ENCODE data around the gene PAM16.
A peak's percentile ranks its signal among the peaks of the same experiment; 100 is the strongest.

The PAM16 gene

DNA sequence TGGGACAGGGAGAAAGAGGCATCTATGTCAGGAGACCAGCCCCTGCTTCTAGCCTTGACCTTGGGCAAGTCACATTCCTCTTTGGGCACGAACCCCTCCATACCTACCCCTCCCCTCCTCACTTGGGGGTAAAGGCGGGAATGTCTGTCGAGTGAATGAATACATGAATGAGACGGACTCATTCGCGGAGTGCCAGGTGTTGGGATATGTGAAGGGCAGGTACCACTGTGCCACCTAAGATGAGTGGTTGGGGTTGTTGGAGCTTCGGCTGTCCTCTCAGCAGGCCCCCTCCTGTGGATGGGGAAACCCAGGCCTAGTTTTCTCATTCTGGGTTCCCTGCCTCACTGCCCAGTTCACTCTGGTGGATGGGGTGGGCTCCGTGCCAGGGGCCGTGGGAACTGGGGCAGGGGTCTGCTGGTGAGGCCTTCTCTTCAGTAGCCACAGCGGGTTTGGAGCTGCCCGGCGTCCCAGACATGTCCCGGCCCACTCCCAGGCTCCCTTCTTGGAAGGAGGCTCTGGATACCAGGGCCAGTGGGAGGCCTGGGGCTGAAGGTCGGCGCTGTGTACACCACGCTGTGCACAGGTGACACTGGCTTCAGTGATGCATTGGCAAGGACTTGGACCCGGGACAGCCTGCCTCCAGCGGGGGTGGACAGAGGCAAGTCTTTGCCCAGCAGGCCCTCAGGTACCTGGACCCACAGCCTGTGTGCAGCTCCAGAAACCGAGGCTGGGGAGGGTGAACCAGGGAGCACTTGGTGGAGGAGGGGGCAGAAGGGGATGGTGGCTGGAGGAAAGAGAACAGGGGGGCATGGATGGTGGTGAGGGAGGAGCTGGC is 29.6 kb downstream of the PAM16 start:
- FAIRE-seq: no peak
- DNase-seq (ENCODE audit: low spot score): no peak

DNA sequence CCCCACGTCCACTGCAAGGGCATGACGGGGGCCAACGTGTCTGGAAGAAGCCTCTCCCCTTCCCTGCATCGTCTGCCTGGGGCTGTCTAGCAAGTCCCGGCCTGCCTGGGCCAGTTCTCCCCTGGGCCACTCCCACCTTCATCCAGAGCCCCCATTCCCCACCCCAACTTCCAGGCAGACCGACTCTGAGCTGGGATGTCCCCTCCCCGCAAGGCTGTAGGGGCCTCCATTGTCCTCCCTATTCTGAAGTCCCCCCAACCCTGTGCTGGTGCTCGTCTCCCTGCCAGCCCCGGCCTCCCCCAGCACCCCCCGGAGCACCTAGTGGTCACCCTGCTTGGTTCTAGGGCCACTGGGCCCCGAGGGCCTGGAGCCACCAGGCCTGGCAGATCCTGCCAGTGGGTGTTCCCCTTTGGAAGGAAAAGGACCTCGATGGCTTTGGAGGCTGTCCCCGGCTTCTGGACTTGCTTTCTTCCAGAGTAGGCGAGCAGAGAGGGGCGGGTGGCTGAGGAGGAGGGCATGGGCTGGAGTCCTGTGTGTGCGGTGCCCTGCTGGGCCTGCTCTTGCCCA is 30.5 kb downstream of the PAM16 start:
- no peak for FAIRE-seq

DNA sequence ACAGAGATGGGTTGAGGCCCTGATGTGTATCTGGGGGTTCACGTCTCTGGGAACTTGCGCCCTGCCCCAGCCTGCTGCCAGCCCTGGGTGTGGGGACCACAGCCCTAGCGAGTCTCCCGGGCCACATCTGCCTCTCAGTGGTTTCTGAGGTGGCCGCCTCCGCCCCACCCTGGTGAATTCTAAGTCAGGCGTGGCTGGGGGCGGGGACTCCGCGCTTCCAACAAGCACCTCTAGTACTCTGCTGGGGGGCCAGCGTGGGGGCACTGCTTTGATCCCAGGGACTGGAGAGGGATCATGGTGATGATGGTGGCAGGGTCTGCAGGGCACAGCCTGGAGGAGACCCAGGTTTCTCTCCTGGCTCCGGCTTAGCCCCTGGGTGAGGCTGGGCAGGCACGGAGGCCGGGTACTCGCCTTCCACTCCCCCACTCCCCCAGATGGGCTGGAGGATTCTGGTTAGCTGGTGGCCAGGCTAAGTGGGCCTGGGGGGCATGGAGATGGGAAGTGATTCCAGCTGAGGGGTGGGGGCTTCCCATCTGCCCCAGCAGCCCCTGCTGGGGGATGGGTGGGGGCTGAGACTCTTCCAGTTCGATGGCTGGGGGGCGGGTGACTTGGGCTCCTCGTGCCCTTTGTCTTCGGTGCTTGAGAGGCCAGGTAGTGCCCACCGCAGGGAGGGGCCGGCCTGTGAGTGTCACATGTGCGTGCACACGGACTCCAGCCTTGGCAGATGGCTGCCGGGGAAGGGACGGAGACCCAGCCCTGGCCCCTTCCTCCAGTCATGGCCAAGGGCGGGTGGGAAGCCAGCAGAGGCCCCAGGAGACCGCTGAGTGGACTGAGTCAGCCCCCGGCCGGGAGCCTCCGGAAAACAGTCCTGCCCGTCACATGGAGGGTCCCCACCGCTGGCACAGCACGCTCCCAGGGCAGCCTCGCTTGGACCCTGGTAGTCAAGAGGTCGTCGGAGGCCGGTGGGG is 31.4 kb downstream of the PAM16 start:
- FAIRE-seq (no peak), DNase-seq (ENCODE audit: low spot score) (no peak)

More for the DNA sequence above, 30.5 kb downstream of the PAM16 start:
- no peak for DNase-seq (ENCODE audit: low spot score)

DNA sequence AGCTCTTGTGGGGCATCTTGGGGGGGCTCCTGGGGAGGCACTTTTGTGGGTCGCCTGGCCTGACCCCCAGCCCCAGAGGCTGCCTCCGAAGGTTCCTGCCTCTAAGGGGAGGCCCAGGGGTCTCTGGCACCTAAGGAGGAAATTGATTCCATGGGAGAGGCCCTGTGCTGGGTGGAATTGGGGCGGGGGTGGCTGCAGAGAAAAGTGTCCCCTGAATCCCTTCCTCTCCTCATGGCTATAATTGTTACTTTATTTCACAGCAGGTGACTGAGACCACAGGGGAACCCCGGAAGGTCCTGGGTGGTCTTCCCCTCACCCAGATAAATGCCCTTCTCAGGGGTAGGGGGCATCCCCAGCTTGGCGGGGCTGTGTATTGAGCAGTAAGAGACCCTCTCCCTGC is 32.2 kb downstream of the PAM16 start:
- FAIRE-seq: no peak
- DNase-seq (ENCODE audit: low spot score): no peak

DNA sequence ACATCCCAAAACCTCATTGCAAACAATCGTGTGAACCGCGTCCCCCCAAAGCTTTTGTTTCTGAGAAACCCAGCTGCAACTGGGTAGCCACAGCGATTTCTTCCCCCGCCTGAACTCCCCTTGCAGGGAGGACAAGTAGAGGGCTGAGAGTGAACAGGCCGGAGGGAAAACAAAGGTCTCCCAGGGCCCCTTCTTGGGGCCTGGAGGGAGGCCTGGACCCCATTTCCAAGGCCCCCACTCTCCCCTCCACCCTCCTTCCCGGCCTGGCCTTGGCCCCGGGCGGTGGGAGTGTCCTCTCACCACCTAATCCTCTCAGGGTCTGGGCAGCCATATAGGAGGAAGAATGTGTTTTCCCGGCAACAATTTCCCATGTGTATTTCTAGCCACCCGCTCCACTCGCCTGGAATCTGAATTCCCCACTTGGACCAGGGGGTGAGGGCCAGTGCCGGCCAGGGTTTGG is 32.6 kb downstream of the PAM16 start:
- FAIRE-seq (no peak), DNase-seq (ENCODE audit: low spot score) (no peak)

DNA sequence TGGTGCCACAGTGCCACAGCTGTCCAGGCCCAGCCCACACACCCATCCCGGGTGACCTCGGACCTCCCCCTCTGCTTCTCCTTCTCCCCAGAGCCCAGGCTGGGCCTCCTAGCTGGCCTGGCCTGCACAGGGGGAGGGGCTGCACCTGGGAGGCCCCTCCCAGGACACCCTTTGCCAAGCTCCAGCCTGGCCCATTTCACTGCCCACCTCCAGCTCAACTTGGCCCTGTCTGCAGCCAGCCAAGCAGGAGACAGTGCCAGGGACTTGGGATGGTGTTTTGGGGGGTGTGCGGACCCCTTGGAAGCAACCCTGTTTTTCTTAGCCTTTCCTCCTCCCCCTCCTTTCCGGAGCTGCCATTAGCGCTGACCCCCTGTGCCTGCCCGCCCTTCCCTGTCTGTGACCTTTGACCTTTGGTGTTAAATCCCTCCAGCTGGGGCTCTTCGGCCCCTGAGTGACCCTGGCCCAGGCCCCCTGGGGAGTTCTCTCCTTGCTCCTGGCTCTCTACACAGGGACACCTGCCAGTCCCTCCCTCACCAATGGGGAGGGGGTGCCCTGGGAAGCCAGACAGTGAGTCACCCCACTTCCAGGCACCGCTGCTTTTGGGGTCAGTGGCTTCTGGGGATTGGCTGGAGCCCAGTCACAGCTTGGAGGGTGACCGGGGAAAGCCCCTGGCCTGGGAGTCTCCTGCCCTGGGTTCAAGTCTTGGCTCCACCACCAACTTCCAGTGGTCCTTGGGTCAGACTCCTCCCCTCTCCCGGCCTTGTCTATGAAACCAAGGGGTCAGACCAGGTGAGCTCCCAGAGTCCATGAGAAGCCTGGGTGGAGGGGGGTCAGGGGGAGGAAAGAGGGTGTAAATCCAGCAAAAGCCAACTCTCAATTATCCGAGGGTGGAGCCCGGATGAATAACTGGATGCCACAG is 33.3 kb downstream of the PAM16 start:
- DNase-seq (ENCODE audit: low spot score): peak; percentile 45
- no peak for FAIRE-seq

DNA sequence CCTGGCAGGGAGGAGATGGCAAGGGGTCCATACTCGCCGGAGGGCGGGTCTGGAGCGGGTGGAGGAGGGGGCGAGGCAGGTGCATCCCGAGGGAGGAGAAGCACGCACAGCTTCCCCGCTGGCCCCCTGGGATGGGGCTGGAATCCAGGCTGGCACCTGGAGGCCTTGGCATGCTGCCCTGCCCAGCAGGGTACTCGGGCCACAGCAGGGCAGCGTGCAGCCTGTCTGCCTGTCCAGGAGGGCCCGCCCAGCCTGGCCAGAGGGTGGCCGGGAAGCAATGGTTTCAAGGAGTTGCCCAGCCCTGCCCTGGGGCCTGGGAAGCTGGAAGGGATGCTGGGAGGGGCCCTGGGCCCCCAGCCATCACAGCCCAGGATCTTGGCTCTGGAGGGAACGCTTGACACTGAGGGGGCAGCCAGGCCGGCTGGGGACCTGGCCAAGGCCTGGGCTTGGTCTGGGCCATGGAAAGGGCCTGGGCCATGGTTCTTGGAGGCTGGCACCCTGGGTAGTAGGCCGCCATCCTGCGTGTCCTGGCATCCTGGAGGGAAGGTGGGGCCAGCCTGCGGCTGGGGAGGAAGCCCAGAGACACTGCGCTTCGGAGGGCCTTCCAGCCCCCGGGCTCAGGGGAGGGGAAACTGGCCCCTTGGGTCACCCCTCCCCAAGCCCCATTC is 34.1 kb downstream of the PAM16 start:
- FAIRE-seq: no peak
- peak; percentile 43 for DNase-seq (ENCODE audit: low spot score)

DNA sequence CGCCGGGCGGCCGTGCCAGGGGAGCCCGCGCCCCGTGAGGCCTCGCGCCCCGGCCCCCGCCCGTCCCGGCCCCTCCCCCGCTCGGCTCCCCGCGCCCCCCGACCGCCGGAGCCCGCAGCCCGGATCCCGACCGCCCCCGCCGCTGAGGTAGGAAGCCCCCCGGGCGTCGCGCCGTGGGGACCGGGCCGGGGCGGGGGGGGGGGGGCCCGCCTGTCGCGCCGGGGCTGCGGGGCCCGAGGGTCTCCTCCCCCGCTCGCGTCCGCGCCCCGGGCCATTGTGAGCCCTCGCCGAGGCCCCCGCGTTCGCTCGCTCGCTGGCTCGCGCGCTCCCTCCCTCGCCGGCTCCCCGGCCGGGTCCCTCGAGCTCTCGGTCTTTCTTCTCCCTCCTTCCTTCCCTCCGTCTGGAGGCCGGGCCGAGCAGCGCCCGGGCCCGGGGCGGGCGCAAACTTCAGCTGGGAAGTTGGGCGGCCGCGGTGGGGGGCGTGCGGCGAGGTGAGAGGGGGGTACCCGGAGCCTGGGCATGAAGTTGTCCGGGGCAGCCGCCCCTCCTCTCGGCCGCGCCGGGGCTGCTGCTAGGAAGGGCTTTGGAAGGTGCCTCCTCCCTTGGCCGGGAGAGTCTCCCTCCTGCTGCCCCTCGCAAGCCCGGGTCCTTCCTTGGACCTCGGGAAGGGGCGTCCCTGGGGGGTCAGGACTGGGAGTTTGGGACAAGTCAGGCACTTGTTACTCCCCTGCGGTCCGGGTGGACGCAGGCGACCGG is 34.8 kb downstream of the PAM16 start:
- no peak for FAIRE-seq
- DNase-seq (ENCODE audit: low spot score): peak; percentile 38

DNA sequence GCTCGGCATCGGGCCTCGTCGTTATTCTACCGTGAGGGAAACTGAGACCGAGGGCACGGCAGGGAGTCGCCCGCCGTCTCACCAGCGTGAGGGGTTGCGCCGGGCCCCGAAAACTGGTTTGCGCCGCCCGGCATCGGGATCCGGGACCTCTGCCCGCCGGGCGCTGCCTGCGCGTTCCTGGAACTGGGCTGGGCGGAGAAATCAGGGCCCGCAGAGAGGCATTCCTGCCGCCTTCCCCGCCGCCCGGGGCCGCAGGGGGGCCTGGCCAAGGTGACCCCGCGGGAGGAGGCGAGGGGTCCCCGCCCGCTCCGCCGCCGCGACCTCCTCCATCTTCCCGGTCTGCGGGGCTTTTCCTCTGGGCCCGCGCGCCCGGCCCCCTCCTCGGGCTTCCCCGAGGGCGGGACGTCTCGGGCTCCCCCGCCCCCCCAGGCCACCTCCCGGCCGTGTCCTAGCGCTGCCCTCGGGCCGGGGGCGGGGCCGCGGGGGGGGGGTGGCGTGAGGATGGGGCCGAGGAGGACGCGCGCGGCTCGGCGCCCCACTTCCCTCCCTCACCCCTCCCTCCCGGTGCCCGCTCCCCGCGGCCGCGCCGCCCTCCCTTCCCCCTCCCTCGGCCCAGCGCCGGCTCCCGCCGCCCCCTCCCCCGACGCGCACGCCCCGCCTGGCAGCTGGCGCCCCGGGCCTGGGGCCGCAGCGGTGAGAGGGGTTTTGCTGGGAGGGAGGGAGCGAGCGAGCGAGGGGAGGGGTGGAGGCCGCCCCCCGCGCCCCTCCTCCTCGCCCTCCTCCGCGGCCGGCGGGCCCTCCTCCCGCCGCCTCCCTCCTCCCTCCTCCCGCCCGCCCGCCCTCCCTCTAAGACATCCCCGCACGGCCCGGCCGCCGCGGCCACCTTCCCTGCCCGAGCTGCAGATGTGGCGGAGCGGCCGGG is 35.7 kb downstream of the PAM16 start, which contains the start of gene GLIS2:
TSS of gene GLIS2 (plus strand) at position 882 of the 922 bp plus-strand sequence. CDS start 16,214 bp downstream, outside the sequence.
- DNase-seq (ENCODE audit: low spot score): peak; percentile 92
- peak; percentile 74 for FAIRE-seq

DNA sequence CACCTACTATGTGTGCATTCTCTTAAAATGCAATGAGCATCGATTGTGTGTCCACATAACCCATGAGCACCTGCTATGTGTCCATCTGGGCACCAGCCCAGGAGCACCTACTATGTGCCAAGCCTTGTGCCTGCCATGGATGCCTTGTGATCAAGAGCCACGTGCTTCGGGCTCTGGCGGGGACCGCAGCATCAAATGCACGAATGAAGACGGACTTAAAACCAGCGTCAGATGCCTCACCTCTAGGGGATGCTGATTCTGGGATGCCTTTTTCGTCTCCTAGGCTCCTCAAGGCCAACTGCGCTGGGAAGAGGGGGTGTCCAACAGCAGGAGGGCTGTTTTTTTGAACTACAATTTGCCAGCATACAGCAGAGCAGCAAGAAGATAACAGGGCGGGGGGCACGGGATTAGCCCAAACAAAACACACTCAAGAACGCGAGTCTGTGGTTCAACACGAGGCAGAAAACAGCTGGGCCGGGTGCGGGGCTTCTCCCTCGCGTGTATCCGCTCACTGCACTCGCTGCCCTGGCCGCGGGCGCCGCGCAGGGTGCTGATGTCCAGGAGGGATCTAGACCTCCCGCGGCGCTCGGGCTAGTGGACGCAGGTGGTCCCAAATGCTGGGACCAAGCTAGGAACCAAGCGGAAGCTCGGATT is 36.5 kb downstream of the PAM16 start:
- FAIRE-seq: peak; percentile 90
- peak; percentile 69 for DNase-seq (ENCODE audit: low spot score)

DNA sequence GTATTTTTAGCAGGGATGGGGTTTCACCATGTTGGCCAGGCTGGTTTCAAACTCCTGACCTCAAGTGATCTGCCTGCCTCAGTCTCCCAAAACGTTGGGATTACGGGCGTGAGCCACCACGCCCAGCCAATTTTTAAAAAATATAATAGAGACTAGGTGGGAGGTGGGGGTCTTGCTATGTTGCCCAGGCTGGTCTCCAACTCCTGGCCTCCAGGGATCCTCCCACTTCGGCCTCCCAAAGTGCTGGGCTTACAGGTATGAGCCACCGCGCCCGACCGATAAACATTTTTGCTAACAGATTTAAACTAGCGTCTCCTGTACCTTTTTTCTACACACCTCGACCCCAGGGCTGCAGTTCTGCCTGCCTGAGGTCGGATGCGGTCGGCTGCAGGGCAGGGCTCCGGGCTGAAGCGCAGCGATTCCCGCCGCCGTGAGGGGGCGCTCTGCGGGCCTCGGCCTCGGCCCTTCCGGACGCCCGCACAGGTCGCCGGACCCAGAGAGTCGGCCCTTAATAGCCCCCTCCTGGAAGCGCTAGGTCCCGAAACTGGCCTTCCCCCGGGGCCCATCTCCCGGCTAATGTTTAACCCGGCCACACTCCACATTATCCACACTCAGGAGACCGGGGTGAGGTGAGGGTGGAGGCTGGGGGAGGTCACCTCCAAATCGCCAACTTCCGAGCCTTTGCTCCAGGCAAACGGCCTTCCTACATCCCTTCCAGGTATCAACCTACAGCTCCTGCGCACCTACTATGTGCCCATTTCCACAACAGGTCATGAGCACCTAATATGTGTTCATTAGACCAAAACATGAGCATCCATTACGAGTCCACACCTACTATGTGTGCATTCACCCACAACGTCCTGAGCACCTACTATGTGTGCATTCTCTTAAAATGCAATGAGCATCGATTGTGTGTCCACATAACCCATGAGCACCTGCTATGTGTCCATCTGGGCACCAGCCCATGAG is 37.3 kb downstream of the PAM16 start:
- no peak for DNase-seq (ENCODE audit: low spot score)
- FAIRE-seq: no peak

DNA sequence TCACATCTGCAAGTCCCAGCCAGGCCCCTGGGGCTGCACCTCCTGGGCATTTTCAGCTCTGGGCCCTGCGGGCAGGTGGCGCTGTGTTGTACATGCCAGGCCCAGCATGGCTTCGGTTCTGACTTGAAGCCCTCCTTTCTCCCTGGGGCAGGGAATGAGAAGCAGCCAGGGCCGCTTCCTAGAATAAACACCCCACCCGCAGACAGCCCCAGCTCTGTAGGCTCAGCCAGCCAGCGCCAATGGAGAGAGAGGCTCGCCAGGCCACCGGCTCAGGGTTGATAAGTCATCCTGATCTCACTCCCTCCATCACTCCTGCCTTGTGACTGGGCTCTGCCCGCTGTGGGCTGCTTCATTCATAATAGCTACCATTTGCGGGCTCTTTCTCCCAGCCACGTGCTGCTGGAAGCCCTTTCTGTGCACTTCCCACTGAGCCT is 41.3 kb downstream of the PAM16 start:
- FAIRE-seq (no peak), DNase-seq (ENCODE audit: low spot score) (peak; percentile 60)

DNA sequence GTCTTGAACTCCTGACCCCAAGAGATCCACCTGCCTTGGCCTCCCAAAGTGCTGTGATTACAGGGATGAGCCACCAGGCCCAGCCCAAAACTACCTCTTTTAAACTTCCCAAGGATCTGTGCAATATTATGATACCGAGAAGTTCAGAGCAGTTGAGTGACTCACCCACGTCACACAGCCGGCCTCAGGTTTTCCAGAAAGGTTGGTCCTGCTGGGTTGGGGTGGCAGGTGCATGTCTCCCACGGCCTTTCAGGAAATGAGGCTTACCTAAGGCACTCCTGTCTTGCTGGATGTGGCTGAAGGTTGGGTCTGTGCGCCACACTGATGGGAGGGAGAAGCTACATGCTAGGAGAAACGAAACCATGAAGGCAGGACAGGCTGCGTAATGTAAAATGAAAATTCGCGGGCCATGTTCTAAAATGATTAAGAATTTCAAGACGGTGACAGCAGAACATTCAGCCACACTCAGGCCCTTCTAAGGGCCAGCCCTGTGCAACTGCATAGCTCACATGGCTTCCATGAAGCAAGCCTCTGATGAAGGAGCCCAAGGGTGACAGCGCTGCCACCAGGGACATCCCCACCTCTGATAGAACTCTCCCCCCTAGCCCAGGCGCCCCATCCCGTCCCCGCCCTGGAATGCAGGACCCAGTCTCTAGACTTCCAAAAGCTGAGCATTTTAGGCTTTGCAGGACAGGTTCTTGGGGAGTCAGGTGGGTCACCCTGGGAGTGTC is 41.9 kb downstream of the PAM16 start:
- DNase-seq (ENCODE audit: low spot score) (no peak), FAIRE-seq (no peak)

DNA sequence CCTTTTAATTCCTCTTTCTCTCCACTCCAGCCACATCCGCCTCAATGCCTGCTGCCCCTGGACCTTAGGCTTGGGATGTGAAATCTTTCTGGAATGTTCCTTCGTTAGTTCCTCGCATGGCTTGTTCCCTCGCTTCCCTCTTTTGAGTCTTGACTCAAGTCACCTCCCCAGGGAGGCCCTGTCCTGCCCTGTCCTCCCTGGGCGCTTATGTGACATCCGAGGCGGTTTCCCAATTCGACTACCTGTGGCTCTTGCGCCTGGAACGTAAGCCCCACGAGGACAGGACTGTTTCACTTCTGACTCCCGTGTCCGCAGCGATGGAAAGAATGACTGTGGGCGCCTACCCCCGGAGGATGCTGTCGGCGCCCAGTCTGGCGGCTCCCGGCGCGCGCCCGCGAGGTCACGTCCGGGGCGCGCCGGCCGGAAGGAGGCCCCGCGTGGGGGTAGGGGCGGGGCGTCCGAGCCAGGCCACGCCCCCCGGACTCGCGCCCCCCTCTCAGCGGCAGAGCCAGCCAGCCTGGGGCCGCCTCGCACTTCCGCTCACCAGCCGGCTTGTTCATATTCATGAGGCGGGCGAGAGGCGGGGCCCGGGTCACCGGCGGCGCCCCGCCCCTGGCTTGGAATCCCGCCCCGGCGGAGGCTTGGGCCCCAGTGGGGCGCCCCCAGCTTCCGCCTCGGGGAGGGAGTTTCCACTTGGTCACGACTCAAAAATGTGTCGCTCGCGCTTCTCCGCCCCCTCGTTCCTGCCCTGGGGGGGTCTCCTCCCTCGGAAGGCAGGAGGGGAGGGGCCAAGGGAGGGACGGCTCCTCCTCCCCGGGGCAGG is 43.7 kb downstream of the PAM16 start:
- no peak for DNase-seq (ENCODE audit: low spot score)
- no peak for FAIRE-seq

All from urothelium cell line (cell line).